ENCODE results near the gene VWA5B1. TPM values are rescaled to one million over a fixed set of nuclear protein-coding genes. Genes with fewer than 3 reads are reported as not detected.

VWA5B1 gene
- total RNA-seq, 1 donor from 2014 or later = not detected

GRCh38 chr1:20353836-20354235 is 63.2 kb downstream of the VWA5B1 start:
- H3K27ac ChIP-seq = no peak overlapping the region
- H3K27me3 ChIP-seq = no peaks in the 10 kb centered on the region
- DNase-seq (ENCODE audit: extremely low spot score in 2 of 2) = no peak
- no peaks in the 10 kb centered on the region for H3K36me3 ChIP-seq
- H3K9me3 ChIP-seq = no peaks in the 10 kb centered on the region
- peaks cover 12% of the 10 kb centered on the region for H3K4me1 ChIP-seq
- no peak for TF ChIP-seq CTCF (IDR thresholded peaks at IDR 0.05)
- no peak for TF ChIP-seq POLR2AphosphoS5 (IDR thresholded peaks at IDR 0.05; ENCODE audit: insufficient read depth in 1 of 2, low read depth in 1 of 2)
- no peak for TF ChIP-seq POLR2A (IDR thresholded peaks at IDR 0.05)
- intact Hi-C loops (cut with DNase I) = no loop called here
- H3K4me3 ChIP-seq = no peak overlapping the region

- Histone ChIP-seq H3K9me3 (no peaks in the 10 kb centered on the region), H3K27me3 (no peaks in the 10 kb centered on the region), H3K27ac (no peak overlapping the region), H3K4me1 (peaks cover 14% of the 10 kb centered on the region), H3K36me3 (no peaks in the 10 kb centered on the region), H3K4me3 (no peak overlapping the region)
- no peak for DNase-seq (ENCODE audit: extremely low spot score in 2 of 2)
- intact Hi-C loops (cut with DNase I) = no loop called here
- no peak for TF ChIP-seq CTCF (IDR thresholded peaks at IDR 0.05)
- TF ChIP-seq POLR2AphosphoS5 (IDR thresholded peaks at IDR 0.05; ENCODE audit: insufficient read depth in 1 of 2, low read depth in 1 of 2) = no peak
- no peak for TF ChIP-seq POLR2A (IDR thresholded peaks at IDR 0.05)
Measured at GRCh38 chr1:20354610-20355009, 63.9 kb downstream of the VWA5B1 start.

- no peaks in the 10 kb centered on the region for H3K36me3 ChIP-seq
- DNase-seq (ENCODE audit: extremely low spot score in 2 of 2) = no peak
- TF ChIP-seq CTCF (IDR thresholded peaks at IDR 0.05) (no peak), POLR2AphosphoS5 (IDR thresholded peaks at IDR 0.05; ENCODE audit: insufficient read depth in 1 of 2, low read depth in 1 of 2) (no peak), POLR2A (IDR thresholded peaks at IDR 0.05) (no peak)
- peaks cover 14% of the 10 kb centered on the region for H3K4me1 ChIP-seq
- H3K27me3 ChIP-seq = no peaks in the 10 kb centered on the region
- H3K27ac ChIP-seq = no peak overlapping the region
- intact Hi-C loops (cut with DNase I) = no loop called here
- no peaks in the 10 kb centered on the region for H3K9me3 ChIP-seq
- H3K4me3 ChIP-seq = no peak overlapping the region
Measured at GRCh38 chr1:20355101-20355827, 64.6 kb downstream of the VWA5B1 start.

GRCh38 chr1:20355828-20356735 is 65.4 kb downstream of the VWA5B1 start:
- no peaks in the 10 kb centered on the region for H3K27me3 ChIP-seq
- intact Hi-C loops (cut with DNase I) = no loop called here

More at GRCh38 chr1:20355828-20356735, 65.4 kb downstream of the VWA5B1 start:
- TF ChIP-seq POLR2AphosphoS5 (IDR thresholded peaks at IDR 0.05; ENCODE audit: insufficient read depth in 1 of 2, low read depth in 1 of 2) (no peak), POLR2A (IDR thresholded peaks at IDR 0.05) (no peak), CTCF (IDR thresholded peaks at IDR 0.05) (no peak)
- H3K4me3 ChIP-seq = no peak overlapping the region
- H3K9me3 ChIP-seq = no peaks in the 10 kb centered on the region
- no peak for DNase-seq (ENCODE audit: extremely low spot score in 2 of 2)
- H3K27ac ChIP-seq = no peak overlapping the region
- H3K4me1 ChIP-seq = peaks cover 14% of the 10 kb centered on the region
- H3K36me3 ChIP-seq = no peaks in the 10 kb centered on the region

All from vagina (tissue), 2 donors.